Caco-2 (cell line): Measurements from ENCODE around the gene NPAS2. TPM values are rescaled to one million over a fixed set of nuclear protein-coding genes. Genes with fewer than 3 reads are reported as not detected.

ENCODE experiments used
- BruUV-seq: library from RNA; stranded (reverse); fragments of 400-500 nt; replicated peaks from 2 replicates; lab custom pipeline; 2021; lab: Mats Ljungman, UMichigan
- CTCF ChIA-PET: fragments of 300-600 bp; sonication (Branson Sonifier 250); formaldehyde crosslinking; loops from one replicate; lab custom pipeline; 2022; ENCODE audit warnings: antibody characterized with exemption; lab: Charles Lee
- POLR2A ChIA-PET: fragments of 300-600 bp; sonication (Branson Sonifier 250); formaldehyde crosslinking; loops from one replicate; lab custom pipeline; 2022; ENCODE audit warnings: antibody characterized with exemption; lab: Charles Lee
- DNase-seq, 2 experiments: peaks; one replicate each; pipeline versions ENCODE4 v3.0.0 to v3.0.0-alpha.2; 2020 to 2022
- H3K27me3 ChIP-seq: replicated peaks from 2 replicates; pipeline ENCODE4 v1.6.0; 2011; ENCODE audit warnings: low read length; ENCODE audit not compliant: control insufficient read depth, insufficient read depth
- H3K36me3 ChIP-seq: 2 replicates; pipeline ENCODE4 v1.5.1; 2011; ENCODE audit warnings: low read length; ENCODE audit not compliant: control insufficient read depth, insufficient read depth
- H3K4me1 ChIP-seq: fragments of 250-450 bp; sonication (Bioruptor Pico); 2 replicates; pipeline ENCODE4 v1.5.1; 2020; ENCODE audit warnings: mild to moderate bottlenecking
- H3K4me3 ChIP-seq: 2 replicates; pipeline ENCODE4 v1.5.1; 2011; ENCODE audit warnings: low read depth, mild to moderate bottlenecking, control low read depth, low read length
- H3K9me3 ChIP-seq: fragments of 250-450 bp; sonication (Bioruptor Pico); 2 replicates; pipeline ENCODE4 v1.5.1; 2020; ENCODE audit warnings: mild to moderate bottlenecking, moderate library complexity
- H3K27ac Mint-ChIP-seq: one replicate; pipeline ENCODE4 v1.8.0; 2022; ENCODE audit warnings: mixed read lengths; ENCODE audit not compliant: unreplicated experiment
- H3K27me3 Mint-ChIP-seq: one replicate; pipeline ENCODE4 v1.8.0; 2022; ENCODE audit warnings: mixed read lengths; ENCODE audit not compliant: insufficient read depth, unreplicated experiment
- H3K36me3 Mint-ChIP-seq: one replicate; pipeline ENCODE4 v1.8.0; 2022; ENCODE audit warnings: mild to moderate bottlenecking, mixed read lengths; ENCODE audit not compliant: insufficient read depth, unreplicated experiment
- H3K4me1 Mint-ChIP-seq: one replicate; pipeline ENCODE4 v1.8.0; 2022; ENCODE audit warnings: low read depth, mixed read lengths; ENCODE audit not compliant: unreplicated experiment
- H3K4me3 Mint-ChIP-seq: one replicate; pipeline ENCODE4 v1.8.0; 2022; ENCODE audit warnings: mild to moderate bottlenecking, moderate library complexity, mixed read lengths; ENCODE audit not compliant: unreplicated experiment
- H3K9me3 Mint-ChIP-seq: one replicate; pipeline ENCODE4 v1.8.0; 2022; ENCODE audit warnings: mixed read lengths; ENCODE audit not compliant: unreplicated experiment
- CTCF ChIP-seq, 2 experiments: fragments of 200-600 bp in 1 of 2; IDR thresholded peaks; 1 replicate in 1 of 2; 2 replicates in 1 of 2; pipeline versions ENCODE4 v1.5.1 to v1.8.0; 2011 to 2022; ENCODE audit warnings: antibody characterized with exemption in 1 of 2, control low read depth in 1 of 2, inconsistent platforms in 1 of 2, low read depth in 1 of 2, low read length in 1 of 2, mild to moderate bottlenecking in 1 of 2, moderate library complexity in 1 of 2; ENCODE audit not compliant: insufficient read depth in 1 of 2, severe bottlenecking in 1 of 2, unreplicated experiment in 1 of 2
- intact Hi-C: fragments of 100-400 bp; cut with micrococcal nuclease; formaldehyde crosslinking; loops from one replicate; pipeline ENCODE4 v1.10.0; 2022; ENCODE audit not compliant: unreplicated experiment
- total RNA-seq: library from RNA; stranded (reverse); gene quantifications from 2 replicates; pipeline ENCODE4 v1.2.3, GENCODE V29; 2022

NPAS2 gene
- total RNA-seq, 1 experiment from 2014 or later = 2.8 TPM

GRCh38 chr2:101037161-101037755 is 217.3 kb downstream of the NPAS2 start:
- Mint-ChIP-seq H3K9me3 (no peaks in the 10 kb centered on the region), H3K27ac (peak overlapping the region; percentile 6), H3K36me3 (peaks cover 21% of the 10 kb centered on the region), H3K4me3 (no peak overlapping the region), H3K27me3 (no peaks in the 10 kb centered on the region), H3K4me1 (peaks cover 7% of the 10 kb centered on the region)
- ChIA-PET POLR2A (no interaction called here), CTCF (interaction anchor here (0.5 to 3.6 kb wide), 12 partner anchors 9 to 215 kb away, joined by 3 to 26 read pairs (median 4); partner anchors contain the start of genes CNOT11 and TBC1D8)
- H3K4me1 ChIP-seq = no peaks in the 10 kb centered on the region
- no peaks in the 10 kb centered on the region for H3K27me3 ChIP-seq
- DNase-seq = no peak
- no peak overlapping the region for H3K4me3 ChIP-seq
- intact Hi-C loops = no loop called here
- peaks cover 3% of the 10 kb centered on the region; the same call in 1 of the 2 replicates for H3K36me3 ChIP-seq
- no peaks in the 10 kb centered on the region for H3K9me3 ChIP-seq
- BruUV-seq = no TSS peak
- TF ChIP-seq CTCF (IDR thresholded peaks at IDR 0.05; ENCODE audit: insufficient read depth in 1 of 2, low read depth in 1 of 2, low read length in 1 of 2, severe bottlenecking in 1 of 2, unreplicated experiment in 1 of 2) = no peak

DNA sequence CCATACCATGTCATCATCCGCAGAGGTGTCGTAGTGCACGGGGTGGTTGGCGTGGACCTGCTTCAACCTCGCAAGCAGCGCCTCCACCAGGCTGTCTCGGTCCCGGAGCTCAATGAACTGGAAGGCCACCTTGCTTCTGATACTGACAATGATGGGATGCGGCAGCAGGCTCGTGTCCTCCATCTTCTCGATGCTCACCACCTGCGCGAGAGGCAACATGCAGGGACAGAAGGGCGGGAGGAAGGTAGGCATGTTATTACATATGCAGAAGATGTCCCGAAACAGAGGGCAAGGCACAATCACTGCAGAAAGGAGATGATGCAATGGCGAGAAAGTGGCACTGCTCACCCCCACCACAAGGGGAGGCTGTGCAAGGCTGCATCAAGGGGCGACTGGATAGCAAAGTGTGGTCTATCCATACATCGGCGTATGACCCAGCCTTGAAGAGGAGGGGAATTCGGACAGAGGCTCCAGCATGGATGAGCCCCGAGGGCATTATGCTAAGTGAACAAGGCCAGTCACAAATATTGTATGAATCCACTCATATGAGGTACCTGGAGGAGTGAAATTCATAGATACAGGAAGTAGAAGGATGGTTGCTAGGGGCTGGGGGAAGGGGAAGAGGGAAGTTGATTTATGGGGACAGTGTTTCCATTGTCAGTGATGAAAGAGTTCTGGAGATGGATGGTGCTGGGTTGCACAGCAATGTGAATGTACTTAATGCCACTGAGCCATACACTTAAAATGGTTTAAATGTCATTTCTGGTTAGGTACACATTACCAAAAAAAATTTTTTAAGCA is 218.7 kb downstream of the NPAS2 start:
- H3K27me3 ChIP-seq = no peaks in the 10 kb centered on the region
- TF ChIP-seq CTCF (IDR thresholded peaks at IDR 0.05; ENCODE audit: insufficient read depth in 1 of 2, low read depth in 1 of 2, low read length in 1 of 2, severe bottlenecking in 1 of 2, unreplicated experiment in 1 of 2) = peak; percentile 70 to 77
- H3K9me3 Mint-ChIP-seq = no peaks in the 10 kb centered on the region
- DNase-seq = peak; percentile 54 to 55
- peak overlapping the region; percentile 4 for H3K27ac Mint-ChIP-seq
- peaks cover 3% of the 10 kb centered on the region; the same call in 1 of the 2 replicates for H3K36me3 ChIP-seq
- no peaks in the 10 kb centered on the region for H3K27me3 Mint-ChIP-seq
- H3K36me3 Mint-ChIP-seq = peaks cover 21% of the 10 kb centered on the region
- no TSS peak for BruUV-seq
- intact Hi-C loops = no loop called here
- no peaks in the 10 kb centered on the region for H3K4me1 ChIP-seq
- H3K4me3 ChIP-seq = no peak overlapping the region
- H3K9me3 ChIP-seq = no peaks in the 10 kb centered on the region
- peaks cover 7% of the 10 kb centered on the region for H3K4me1 Mint-ChIP-seq
- ChIA-PET CTCF (interaction anchor here (0.8 to 3.6 kb wide), 3 partner anchors 111 to 167 kb away, joined by 5 to 26 read pairs (median 5); no protein-coding TSS in a partner anchor), POLR2A (no interaction called here)
- no peak overlapping the region for H3K4me3 Mint-ChIP-seq

GRCh38 chr2:101040072-101040471 is 220.1 kb downstream of the NPAS2 start:
- no peak overlapping the region for H3K27ac Mint-ChIP-seq
- intact Hi-C loops = no loop called here
- H3K9me3 ChIP-seq = no peaks in the 10 kb centered on the region
- H3K36me3 ChIP-seq = peaks cover 2% of the 10 kb centered on the region; the same call in 1 of the 2 replicates
- no peak for DNase-seq
- BruUV-seq = no TSS peak
- H3K4me3 ChIP-seq = no peak overlapping the region
- no peak for TF ChIP-seq CTCF (IDR thresholded peaks at IDR 0.05; ENCODE audit: insufficient read depth in 1 of 2, low read depth in 1 of 2, low read length in 1 of 2, severe bottlenecking in 1 of 2, unreplicated experiment in 1 of 2)
- no peaks in the 10 kb centered on the region for H3K27me3 ChIP-seq
- no peaks in the 10 kb centered on the region for H3K27me3 Mint-ChIP-seq
- POLR2A ChIA-PET = no interaction called here
- H3K4me1 Mint-ChIP-seq = peaks cover 7% of the 10 kb centered on the region
- CTCF ChIA-PET = no interaction called here
- no peaks in the 10 kb centered on the region for H3K9me3 Mint-ChIP-seq
- no peak overlapping the region for H3K4me3 Mint-ChIP-seq
- H3K4me1 ChIP-seq = no peaks in the 10 kb centered on the region
- H3K36me3 Mint-ChIP-seq = peaks cover 9% of the 10 kb centered on the region
